Thymus (tissue), 11 donors: ENCODE results near the gene TSC22D3. TPM values are rescaled to one million over a fixed set of nuclear protein-coding genes. Genes with fewer than 3 reads are reported as not detected.

Experiments used
- DNase-seq, 9 donors: peaks; one replicate each; pipeline ENCODE4 v3.0.0-alpha.2; 2013; ENCODE audit warnings: low spot score in 9 of 9, low read depth in 6 of 9, missing footprints in 1 of 9
- H3K27ac ChIP-seq, 2 donors: one replicate each; pipeline ENCODE4 v1.5.1; 2013; ENCODE audit warnings: control low read depth in 1 of 2, low read depth in 1 of 2, low read length in 1 of 2, mild to moderate bottlenecking in 1 of 2, moderate library complexity in 1 of 2
- H3K27me3 ChIP-seq, 2 donors: one replicate each; pipeline ENCODE4 v1.5.1; 2013; ENCODE audit warnings: low read length in 1 of 2; ENCODE audit not compliant: control insufficient read depth in 2 of 2, insufficient read depth in 1 of 2
- H3K36me3 ChIP-seq, 2 donors: one replicate each; pipeline ENCODE4 v1.5.1; 2013; ENCODE audit warnings: low read length in 1 of 2, mild to moderate bottlenecking in 1 of 2, moderate library complexity in 1 of 2; ENCODE audit not compliant: control insufficient read depth in 2 of 2, insufficient read depth in 2 of 2
- H3K4me1 ChIP-seq, 2 donors: one replicate each; pipeline ENCODE4 v1.5.1; 2013; ENCODE audit warnings: low read length in 2 of 2; ENCODE audit not compliant: control insufficient read depth in 2 of 2, insufficient read depth in 2 of 2
- H3K4me3 ChIP-seq, 2 donors: one replicate each; pipeline ENCODE4 v1.5.1; 2013; ENCODE audit warnings: low read length in 2 of 2, control low read depth in 1 of 2, mild to moderate bottlenecking in 1 of 2
- H3K9me3 ChIP-seq, 2 donors: one replicate each; pipeline ENCODE4 v1.5.1; 2013; ENCODE audit warnings: low read length in 1 of 2, mild to moderate bottlenecking in 1 of 2; ENCODE audit not compliant: control insufficient read depth in 2 of 2, insufficient read depth in 1 of 2
- WGBS: extraction: QIAGEN DNeasy Blood & Tissue Kit; methylation state at CpG from one replicate; pipeline ENCODE4 v1.1.7; 2013; 5-methylcytosine and 5-hydroxymethylcytosine counted together
- polyA plus RNA-seq: library from polyadenylated mRNA; stranded (reverse); fragments of 200-250 nt; gene quantifications from one replicate; pipeline ENCODE4 v1.2.3, GENCODE V29; 2013
- total RNA-seq: library from RNA; stranded (reverse); fragments of 120-200 nt; gene quantifications from one replicate; pipeline ENCODE4 v1.2.4, GENCODE V29; 2013
- donor health status: healthy.

The TSC22D3 gene
- total and polyA plus RNA-seq, 2 donors, result 63.4 to 873 TPM

- H3K27me3 ChIP-seq, result peaks cover 0 to 4% of the 10 kb centered on the region in 2 donors
- H3K36me3 ChIP-seq, result no peaks in the 10 kb centered on the region
- no peaks in the 10 kb centered on the region for H3K4me1 ChIP-seq
- no peak overlapping the region for H3K4me3 ChIP-seq
- no peak for DNase-seq
- H3K27ac ChIP-seq, result no peak overlapping the region
- 99% methylated on average over 3 of the region's 3 CpGs for WGBS
- H3K9me3 ChIP-seq, result no peaks in the 10 kb centered on the region
Measured at GRCh38 chrX:107768051-107768450, 7.5 kb downstream of the TSC22D3 start.

- Histone ChIP-seq H3K27me3 (no peaks in the 10 kb centered on the region), H3K27ac (no peak overlapping the region), H3K9me3 (no peaks in the 10 kb centered on the region), H3K36me3 (no peaks in the 10 kb centered on the region), H3K4me1 (no peaks in the 10 kb centered on the region), H3K4me3 (no peak overlapping the region)
- DNase-seq, result no peak
- 98% methylated on average over 8 of the region's 8 CpGs for WGBS
Measured at GRCh38 chrX:107766470-107767150, 9.0 kb downstream of the TSC22D3 start.

- Histone ChIP-seq H3K4me3 (no peak overlapping the region), H3K27me3 (peaks cover 0 to under 1% of the 10 kb centered on the region in 2 donors), H3K9me3 (no peaks in the 10 kb centered on the region), H3K27ac (no peak overlapping the region), H3K4me1 (no peaks in the 10 kb centered on the region), H3K36me3 (no peaks in the 10 kb centered on the region)
- no peak for DNase-seq
- 98% methylated on average over 11 of the region's 11 CpGs for WGBS
Measured at GRCh38 chrX:107764845-107765608, 10.6 kb downstream of the TSC22D3 start.

- peaks cover 0 to 2% of the 10 kb centered on the region in 2 donors for H3K27me3 ChIP-seq
- H3K4me3 ChIP-seq, result no peak overlapping the region
- H3K9me3 ChIP-seq, result no peaks in the 10 kb centered on the region
- H3K4me1 ChIP-seq, result no peaks in the 10 kb centered on the region
- H3K27ac ChIP-seq, result no peak overlapping the region
- DNase-seq, result no peak
- no peaks in the 10 kb centered on the region for H3K36me3 ChIP-seq
- 100% methylated on average over 1 of the region's 1 CpG for WGBS
Measured at GRCh38 chrX:107763647-107764046, 11.9 kb downstream of the TSC22D3 start.

- H3K27me3 ChIP-seq, result peaks cover 0 to 2% of the 10 kb centered on the region in 2 donors
- no peak overlapping the region for H3K27ac ChIP-seq
- no peaks in the 10 kb centered on the region for H3K4me1 ChIP-seq
- no peaks in the 10 kb centered on the region for H3K9me3 ChIP-seq
- no peaks in the 10 kb centered on the region for H3K36me3 ChIP-seq
- no peak overlapping the region for H3K4me3 ChIP-seq
- DNase-seq, result no peak
- WGBS, result 97% methylated on average over 5 of the region's 5 CpGs
Measured at GRCh38 chrX:107760304-107761077, 15.1 kb downstream of the TSC22D3 start.

GRCh38 chrX:107758231-107758766, 17.3 kb downstream of the TSC22D3 start:
- Histone ChIP-seq H3K27ac (no peak overlapping the region), H3K9me3 (no peaks in the 10 kb centered on the region), H3K4me1 (no peaks in the 10 kb centered on the region), H3K36me3 (no peaks in the 10 kb centered on the region), H3K27me3 (peaks cover 0 to 2% of the 10 kb centered on the region in 2 donors), H3K4me3 (no peak overlapping the region)
- WGBS, result 96% methylated on average over 5 of the region's 5 CpGs
- DNase-seq, result no peak

GRCh38 chrX:107755721-107756120, 19.9 kb downstream of the TSC22D3 start:
- no peak overlapping the region for H3K27ac ChIP-seq
- H3K27me3 ChIP-seq, result peaks cover 0 to 2% of the 10 kb centered on the region in 2 donors
- no peaks in the 10 kb centered on the region for H3K4me1 ChIP-seq
- no peaks in the 10 kb centered on the region for H3K36me3 ChIP-seq
- DNase-seq, result no peak
- WGBS, result 96% methylated on average over 3 of the region's 3 CpGs
- H3K4me3 ChIP-seq, result no peak overlapping the region
- H3K9me3 ChIP-seq, result no peaks in the 10 kb centered on the region

- H3K27ac ChIP-seq, result no peak overlapping the region
- DNase-seq, result no peak
- no peaks in the 10 kb centered on the region for H3K4me1 ChIP-seq
- no peak overlapping the region for H3K4me3 ChIP-seq
- WGBS, result 52% methylated on average over 4 of the region's 4 CpGs
- H3K36me3 ChIP-seq, result no peaks in the 10 kb centered on the region
- H3K9me3 ChIP-seq, result no peaks in the 10 kb centered on the region
- H3K27me3 ChIP-seq, result no peaks in the 10 kb centered on the region
Measured at GRCh38 chrX:107753187-107753586, 22.4 kb downstream of the TSC22D3 start.

GRCh38 chrX:107752714-107753113, 22.9 kb downstream of the TSC22D3 start:
- H3K4me1 ChIP-seq, result no peaks in the 10 kb centered on the region
- whole genome bisulfite sequencing, result 95% methylated on average over 3 of the region's 3 CpGs
- H3K27ac ChIP-seq, result no peak overlapping the region
- H3K4me3 ChIP-seq, result no peak overlapping the region
- no peaks in the 10 kb centered on the region for H3K9me3 ChIP-seq
- H3K36me3 ChIP-seq, result no peaks in the 10 kb centered on the region
- DNase-seq, result no peak
- no peaks in the 10 kb centered on the region for H3K27me3 ChIP-seq
